GM19193 (cell line): ENCODE data around the gene PGM5.

Experiments
- POLR2A ChIP-seq: IDR thresholded peaks from 4 replicates; pipeline ENCODE4 v1.6.1; 2011; ENCODE audit not compliant: insufficient read depth, insufficient read length; ENCODE audit errors: extremely low read depth

PGM5 gene

GRCh38 chr9:68454579-68455334, 98.3 kb downstream of the PGM5 start:
- TF ChIP-seq POLR2A = no peak

- no peak for TF ChIP-seq POLR2A
These were observed 99.0 kb downstream of the PGM5 start for GRCh38 chr9:68455451-68455850.

- no peak for TF ChIP-seq POLR2A
These were observed 101.4 kb downstream of the PGM5 start for GRCh38 chr9:68457803-68458202.

DNA sequence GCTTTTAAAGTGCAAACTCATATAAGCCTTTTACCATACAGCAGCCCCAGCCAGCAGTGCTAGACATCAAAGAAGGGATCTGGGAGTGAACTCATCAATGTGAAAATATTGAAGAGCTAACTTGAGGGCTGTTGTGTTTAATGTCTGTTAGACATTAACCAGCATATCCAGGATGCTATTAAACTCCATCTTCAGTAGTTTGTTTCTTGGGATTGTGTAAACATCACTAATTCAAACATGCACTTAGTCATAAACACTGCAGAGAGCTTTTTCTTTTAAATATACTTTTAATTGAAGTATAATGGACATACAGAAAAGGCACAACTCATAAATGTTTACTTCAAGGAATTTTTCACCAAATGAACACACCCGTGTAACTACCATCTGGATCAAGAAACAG, 102.5 kb downstream of the PGM5 start:
- no peak for TF ChIP-seq POLR2A

GRCh38 chr9:68462105-68462775, 105.8 kb downstream of the PGM5 start:
- no peak for TF ChIP-seq POLR2A

DNA sequence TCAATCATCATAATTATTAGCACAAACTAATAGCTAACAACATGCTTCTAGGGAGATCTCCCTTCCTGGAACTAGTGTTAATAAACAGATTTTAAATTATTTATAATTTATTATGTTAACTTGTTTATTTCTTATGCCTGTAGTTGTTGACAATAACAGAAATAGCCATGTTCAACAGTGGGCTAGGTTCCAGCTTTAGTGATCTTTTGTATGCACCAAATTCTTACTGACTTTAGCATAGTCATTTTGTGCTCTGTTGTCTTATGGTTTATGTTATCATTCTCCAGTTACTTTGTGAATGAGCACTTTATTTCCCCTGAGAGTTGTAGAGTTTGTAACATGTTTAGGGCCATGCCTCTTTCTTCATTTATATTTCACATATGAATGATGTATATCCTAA, 113.7 kb downstream of the PGM5 start:
- TF ChIP-seq POLR2A = no peak

DNA sequence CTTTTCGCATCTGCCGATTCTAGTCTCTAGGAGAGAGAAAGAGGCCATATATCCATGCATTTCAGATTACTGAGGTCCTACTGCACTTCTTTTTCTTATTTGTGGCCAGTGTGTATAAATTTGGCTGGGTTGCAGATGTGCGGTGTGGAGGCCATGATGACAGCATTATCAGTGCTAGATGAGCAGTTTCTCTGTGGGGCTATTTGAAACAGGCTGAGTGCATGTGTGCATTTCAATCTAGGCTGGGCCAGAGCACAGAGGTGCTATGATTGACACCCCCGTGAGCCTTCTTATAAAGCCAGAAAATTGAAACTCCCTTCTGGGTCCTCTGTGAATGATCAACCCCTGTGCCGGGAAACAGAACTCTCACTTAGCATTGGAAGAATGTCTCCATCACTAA, 114.2 kb downstream of the PGM5 start:
- TF ChIP-seq POLR2A = no peak

DNA sequence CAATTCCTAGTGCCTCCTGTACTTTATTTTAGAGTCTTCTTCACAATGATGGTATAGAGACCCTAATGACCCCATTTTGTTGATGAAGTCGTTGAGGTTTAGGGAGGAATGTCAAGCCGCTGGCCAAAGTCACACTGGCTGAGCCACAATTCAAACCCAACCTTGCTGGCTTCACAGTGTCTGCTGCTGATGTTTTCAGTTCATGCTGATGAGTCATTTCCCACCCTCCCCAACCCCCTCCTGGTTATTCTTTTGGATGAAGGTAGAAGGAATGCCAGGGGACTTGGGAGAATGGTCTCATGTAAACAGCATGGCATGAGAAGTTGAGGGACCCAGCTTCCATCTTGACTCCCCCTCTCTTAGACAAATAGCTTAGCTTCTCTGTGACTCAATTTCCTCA, 115.7 kb downstream of the PGM5 start:
- TF ChIP-seq POLR2A = no peak

DNA sequence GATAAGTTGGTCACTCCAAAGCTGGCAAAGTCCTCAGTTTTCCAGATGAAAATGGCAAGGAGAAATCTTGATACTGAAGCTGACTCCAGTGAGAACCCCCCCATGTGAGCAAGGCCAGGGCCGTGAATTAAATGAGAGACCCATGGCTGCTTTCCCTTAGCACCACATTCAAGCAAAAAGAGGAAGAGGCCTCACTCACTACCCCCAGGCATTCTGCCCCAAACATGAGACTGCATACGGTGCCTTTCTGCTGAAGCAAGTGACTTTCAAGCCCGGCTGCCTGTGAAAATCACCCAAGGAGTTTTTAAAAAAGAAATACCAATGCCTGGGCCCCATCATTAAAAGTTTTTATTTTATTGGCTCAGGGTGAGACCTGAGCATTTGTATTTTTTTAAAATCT, 117.4 kb downstream of the PGM5 start:
- no peak for TF ChIP-seq POLR2A

- TF ChIP-seq POLR2A = no peak
These were observed 120.0 kb downstream of the PGM5 start for GRCh38 chr9:68476422-68476821.

DNA sequence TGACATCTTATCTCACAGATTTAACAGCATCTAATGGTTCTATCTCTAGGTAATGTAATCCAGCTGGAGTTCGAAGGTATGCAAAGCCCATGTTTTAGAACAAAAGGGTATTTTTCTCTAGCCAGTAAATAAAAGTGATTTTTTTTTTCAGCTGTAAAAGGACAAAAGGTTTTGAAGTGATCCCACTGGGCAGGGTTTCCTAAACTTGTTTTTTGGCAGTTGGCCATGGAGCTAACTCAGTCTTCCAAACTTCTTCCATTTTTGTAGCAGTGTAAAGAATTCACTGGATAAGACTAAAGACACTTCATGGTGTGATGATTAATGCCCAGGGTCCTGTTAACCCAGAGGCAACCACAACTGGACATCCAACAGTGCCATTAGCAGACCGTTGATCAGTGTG, 120.4 kb downstream of the PGM5 start:
- no peak for TF ChIP-seq POLR2A

- TF ChIP-seq POLR2A = no peak
These were observed 124.4 kb downstream of the PGM5 start for GRCh38 chr9:68480807-68481206.

GRCh38 chr9:68482548-68482947, 126.1 kb downstream of the PGM5 start:
- no peak for TF ChIP-seq POLR2A

GRCh38 chr9:68488126-68488525, 131.7 kb downstream of the PGM5 start:
- TF ChIP-seq POLR2A = no peak

DNA sequence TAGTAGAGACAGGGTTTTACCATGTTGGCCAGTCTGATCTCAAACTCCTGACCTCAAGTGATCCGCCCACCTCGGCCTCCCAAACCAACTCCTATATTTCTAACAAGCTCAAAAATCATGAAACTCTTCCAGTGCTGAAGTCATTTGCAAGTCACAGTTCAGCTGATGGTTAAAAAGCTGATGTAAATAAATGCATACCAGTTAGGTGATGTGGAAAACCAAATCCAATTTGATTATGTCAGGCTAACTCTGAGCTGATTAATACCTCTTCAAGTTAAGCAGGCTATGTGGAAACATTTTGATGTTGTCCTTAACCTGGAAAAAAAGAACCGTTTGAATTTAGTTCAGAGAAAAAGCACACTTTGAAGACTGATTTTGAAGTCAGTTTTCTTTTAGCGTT, 133.2 kb downstream of the PGM5 start:
- TF ChIP-seq POLR2A = no peak

- no peak for TF ChIP-seq POLR2A
These were observed 136.4 kb downstream of the PGM5 start for GRCh38 chr9:68492806-68493205.
